Neural cell (in vitro differentiated cells): ENCODE measurements around the gene CEL. TPM values are rescaled to one million over a fixed set of nuclear protein-coding genes. Genes with fewer than 3 reads are reported as not detected.

Source experiments
- H2AFZ ChIP-seq: fragments of 200-600, 300-800 bp; sonication (generic), shearing (Covaris generic); 2 replicates; pipeline ENCODE4 v1.6.0; 2014; ENCODE audit warnings: low read depth, mild to moderate bottlenecking, antibody characterized with exemption, low read length, moderate library complexity
- H3F3A ChIP-seq: fragments of 200-600 bp; shearing (Covaris generic); 2 replicates; pipeline ENCODE4 v1.6.1; 2016; ENCODE audit warnings: mild to moderate bottlenecking, moderate library complexity, mixed read lengths, antibody characterized with exemption, low read length; ENCODE audit not compliant: insufficient read depth, poor library complexity, severe bottlenecking
- H3K27ac ChIP-seq: fragments of 200-600, 300-800 bp; sonication (generic), shearing (Covaris generic); 2 replicates; pipeline ENCODE4 v1.5.1; 2014; ENCODE audit warnings: mild to moderate bottlenecking, low read length, moderate library complexity
- H3K27me3 ChIP-seq: fragments of 300-800, 200-600 bp; sonication (generic), shearing (Covaris generic); 2 replicates; pipeline ENCODE4 v1.6.0; 2014; ENCODE audit warnings: mild to moderate bottlenecking, low read depth, low read length, moderate library complexity; ENCODE audit not compliant: insufficient read depth
- H3K36me3 ChIP-seq: fragments of 300-800, 200-600 bp; sonication (generic), shearing (Covaris generic); 2 replicates; pipeline ENCODE4 v1.5.1; 2014; ENCODE audit warnings: mild to moderate bottlenecking, antibody characterized with exemption, low read length, moderate library complexity; ENCODE audit not compliant: insufficient read depth
- H3K4me2 ChIP-seq: fragments of 300-800, 200-600 bp; sonication (generic), shearing (Covaris generic); 2 replicates; pipeline ENCODE4 v1.6.0; 2014; ENCODE audit warnings: mild to moderate bottlenecking, low read length
- H3K4me3 ChIP-seq: fragments of 300-800, 200-600 bp; sonication (generic), shearing (Covaris generic); 2 replicates; pipeline ENCODE4 v1.5.1; 2014; ENCODE audit warnings: mild to moderate bottlenecking, low read length, moderate library complexity
- H3K79me2 ChIP-seq: fragments of 200-600 bp; shearing (Covaris generic); replicated peaks from 2 replicates; pipeline ENCODE4 v1.6.0; 2014; ENCODE audit warnings: mild to moderate bottlenecking, low read length, moderate library complexity; ENCODE audit not compliant: insufficient read depth
- H3K9ac ChIP-seq: fragments of 300-800, 200-600 bp; sonication (generic), shearing (Covaris generic); 2 replicates; pipeline ENCODE4 v1.6.1; 2016; ENCODE audit warnings: mild to moderate bottlenecking, low read length, mixed read lengths
- H3K9me2 ChIP-seq: fragments of 200-600 bp; shearing (Covaris generic); 2 replicates; pipeline ENCODE4 v1.6.1; 2016; ENCODE audit warnings: mild to moderate bottlenecking, low read length, mixed read lengths; ENCODE audit not compliant: insufficient read depth
- H3K9me3 ChIP-seq: fragments of 200-600, 300-800 bp; sonication (generic), shearing (Covaris generic); 2 replicates; pipeline ENCODE4 v1.6.1; 2016; ENCODE audit warnings: mild to moderate bottlenecking, mixed run types, low read length, moderate library complexity, mixed read lengths
- H4K20me1 ChIP-seq: fragments of 200-600 bp; shearing (Covaris generic); 2 replicates; pipeline ENCODE4 v1.6.1; 2016; ENCODE audit warnings: mild to moderate bottlenecking, mixed run types; ENCODE audit not compliant: insufficient read depth
- MXI1 ChIP-seq: fragments of 450-650 bp; conservative IDR thresholded peaks from 2 replicates; pipeline ENCODE4 v1.6.1; 2014; ENCODE audit warnings: antibody characterized with exemption, mild to moderate bottlenecking; ENCODE audit not compliant: poor library complexity, severe bottlenecking
- RAD21 ChIP-seq: fragments of 450-650 bp; conservative IDR thresholded peaks from 2 replicates; pipeline ENCODE4 v1.6.1; 2014; ENCODE audit warnings: antibody characterized with exemption, mild to moderate bottlenecking, moderate library complexity
- polyA plus RNA-seq: library from polyadenylated mRNA; depleted of rRNA; stranded (reverse); fragments of >200 nt; gene quantifications from 2 replicates; pipeline ENCODE4 v1.2.3, GENCODE V29; 2014
- small RNA-seq, 3 experiments: library from RNA; depleted of rRNA; stranded (forward); fragments of <200 nt; gene quantifications; one replicate each; pipeline ENCODE3, GENCODE V24; 2012

CEL gene
- polyA plus RNA-seq, 1 donor from 2014 or later, result 0.95 TPM

DNA sequence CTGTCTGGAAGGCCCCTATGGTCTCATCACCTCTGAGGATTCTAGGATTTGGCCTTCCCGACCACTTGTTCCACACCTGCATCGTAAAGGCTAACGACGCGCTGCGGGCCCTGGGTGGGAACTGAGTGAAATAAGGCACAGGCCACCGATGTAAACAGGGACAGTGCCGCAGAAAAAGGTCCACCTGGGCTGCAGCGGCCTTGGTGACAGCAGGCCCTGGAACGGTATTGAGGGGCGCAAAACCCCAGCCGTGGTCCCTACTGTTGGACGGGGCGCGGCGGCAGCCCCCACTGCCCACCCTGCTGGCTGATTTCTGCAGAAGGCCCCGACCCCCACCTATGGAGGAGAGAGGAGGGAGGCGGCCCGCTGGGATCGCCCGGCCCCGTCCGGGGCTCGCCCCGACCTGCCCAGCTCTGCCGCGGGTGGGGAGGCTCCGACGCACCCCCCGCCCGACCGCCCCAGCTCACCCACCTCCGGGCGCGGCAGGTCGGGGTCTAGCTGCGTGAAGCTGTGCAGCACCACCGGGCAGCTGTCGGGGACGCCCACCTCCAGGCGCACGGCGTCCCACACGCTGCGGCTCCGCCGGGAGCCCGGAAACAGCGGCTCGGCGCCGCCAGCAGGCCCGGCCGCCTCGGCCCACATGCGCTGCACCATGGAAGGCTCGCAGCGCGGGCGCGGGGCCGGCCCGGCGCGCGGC is 58.9 kb downstream of the CEL start:
- H3K27ac ChIP-seq, result peak overlapping the region; percentile 59
- peak overlapping the region; percentile 73 for H3K9ac ChIP-seq
- H3K36me3 ChIP-seq, result no peaks in the 10 kb centered on the region
- H2AFZ ChIP-seq, result no peak overlapping the region
- H3K27me3 ChIP-seq, result no peaks in the 10 kb centered on the region
- peak overlapping the region; percentile 45 for H3K4me2 ChIP-seq
- H4K20me1 ChIP-seq, result peaks cover 8% of the 10 kb centered on the region
- H3K9me2 ChIP-seq, result no peaks in the 10 kb centered on the region
- H3F3A ChIP-seq, result no peaks in the 10 kb centered on the region
- H3K9me3 ChIP-seq, result no peaks in the 10 kb centered on the region
- H3K79me2 ChIP-seq, result peaks cover 20% of the 10 kb centered on the region
- H3K4me3 ChIP-seq, result peak overlapping the region; percentile 78
- TF ChIP-seq RAD21, result no peak
- TF ChIP-seq MXI1, result peak; percentile 44

Small RNA genes within 50 kb of the gene (small RNA-seq; reads per million reads assigned to genes)
- gene MIR6877, result 6.9 to 21.9 (median 19.8) reads per million in 3 experiments

Other genes with a start within 250 kb of the CEL start
- gene AK8, start 183.7 kb upstream of the CEL start, polyA plus RNA-seq, result 0.71 and 1.2 TPM in 2 replicates
- gene SPACA9, start 183.1 kb upstream of the CEL start, polyA plus RNA-seq, result 4.6 and 5.2 TPM in 2 replicates
- gene TSC1, start 117.4 kb upstream of the CEL start, polyA plus RNA-seq, result 45.6 and 47.1 TPM in 2 replicates
- gene GFI1B, start 83.3 kb upstream of the CEL start, polyA plus RNA-seq, result not detected in 2 replicates
- 95.0 and 103 TPM in 2 replicates for gene GTF3C5, start 31.0 kb upstream of the CEL start, polyA plus RNA-seq
- gene RALGDS, start 59.3 kb downstream of the CEL start, polyA plus RNA-seq, result 174 and 253 TPM in 2 replicates
- gene GBGT1, start 101.9 kb downstream of the CEL start, polyA plus RNA-seq, result not detected in 2 replicates
- not detected in 2 replicates for gene OBP2B, start 147.3 kb downstream of the CEL start, polyA plus RNA-seq
- gene ABO, start 213.2 kb downstream of the CEL start, polyA plus RNA-seq, result not detected in 2 replicates